B cell (primary cell): ENCODE data around the gene ACTR5. TPM values are rescaled to one million over a fixed set of nuclear protein-coding genes. Genes with fewer than 3 reads are reported as not detected.

Experiments used
- ATAC-seq: fragments of 200-7000 bp; cut with Tn5 transposase; one replicate; pipeline ENCODE4 v1.10.0; 2021; ENCODE audit warnings: low read depth, mild to moderate bottlenecking, moderate number of reproducible peaks, moderate library complexity
- CTCF ChIA-PET: fragments of 350-600 bp; sonication (Branson Sonifier 250); formaldehyde crosslinking; loops from one replicate; lab custom pipeline; 2021; ENCODE audit warnings: antibody characterized with exemption, inconsistent platforms; lab: Charles Lee
- POLR2A ChIA-PET: fragments of 350-600 bp; sonication (Branson Sonifier 250); formaldehyde crosslinking; loops from one replicate; lab custom pipeline; 2021; ENCODE audit warnings: antibody characterized with exemption; lab: Charles Lee
- DNase-seq: peaks from one replicate; pipeline ENCODE4 v3.0.0; 2013
- H2AFZ ChIP-seq: 2 replicates; pipeline ENCODE4 v1.6.1; 2012; ENCODE audit warnings: mild to moderate bottlenecking, low read depth, low read length; ENCODE audit not compliant: insufficient read depth, poor library complexity, severe bottlenecking
- H3K27ac ChIP-seq, 2 donors: 1 replicate in 1 of 2; 2 replicates in 1 of 2; pipeline ENCODE4 v1.5.1; 2012 to 2013; ENCODE audit warnings: low read length in 2 of 2, mild to moderate bottlenecking in 2 of 2, moderate library complexity in 1 of 2
- H3K27me3 ChIP-seq, 4 experiments: fragments of 200-600 bp in 1 of 4; sonication (generic) in 1 of 4; replicated peaks in 1 of 4; 1 replicate in 2 of 4; 2 replicates in 2 of 4; pipeline versions ENCODE4 v1.6.1 to v1.7.0; 2013 to 2016; ENCODE audit warnings: low read length in 3 of 4, mild to moderate bottlenecking in 2 of 4, mixed read lengths in 1 of 4, moderate library complexity in 1 of 4; ENCODE audit not compliant: insufficient read depth in 4 of 4, control insufficient read depth in 3 of 4; ENCODE audit errors: control extremely low read depth in 1 of 4
- H3K36me3 ChIP-seq, 2 experiments: replicated peaks in 1 of 2; 1 replicate in 1 of 2; 2 replicates in 1 of 2; pipeline versions ENCODE4 v1.6.1 to v1.7.1; 2013; ENCODE audit warnings: low read length in 1 of 2; ENCODE audit not compliant: insufficient read depth in 2 of 2, control insufficient read depth in 1 of 2; ENCODE audit errors: control extremely low read depth in 1 of 2, extremely low read depth in 1 of 2
- H3K4me1 ChIP-seq, 2 donors: fragments of 200-600 bp in 1 of 2; sonication (generic) in 1 of 2; 1 replicate in 1 of 2; 2 replicates in 1 of 2; pipeline versions ENCODE4 v1.5.1 to v1.6.1; 2013 to 2017; ENCODE audit warnings: low read length in 2 of 2; ENCODE audit not compliant: control insufficient read depth in 2 of 2, insufficient read depth in 2 of 2
- H3K4me2 ChIP-seq: replicated peaks from 2 replicates; pipeline ENCODE3; 2012; ENCODE audit warnings: mild to moderate bottlenecking, low read depth, low read length; ENCODE audit not compliant: poor library complexity, severe bottlenecking
- H3K4me3 ChIP-seq, 5 experiments: fragments of 200-600 bp in 1 of 5; sonication (generic) in 1 of 5; 1 replicate in 3 of 5; 2 replicates in 2 of 5; pipeline versions ENCODE4 v1.5.1 to v1.7.0; 2011 to 2016; ENCODE audit warnings: low read length in 4 of 5, mild to moderate bottlenecking in 4 of 5, low read depth in 2 of 5, control low read depth in 1 of 5, moderate library complexity in 1 of 5; ENCODE audit not compliant: insufficient read depth in 1 of 5; ENCODE audit errors: control extremely low read depth in 1 of 5, extremely low read depth in 1 of 5
- H3K79me2 ChIP-seq: fragments of 200-600 bp; sonication (generic); one replicate; pipeline ENCODE4 v1.6.0; 2016; ENCODE audit warnings: low read length; ENCODE audit not compliant: control insufficient read depth, insufficient read depth
- H3K9ac ChIP-seq: fragments of 200-600 bp; sonication (generic); 2 replicates; pipeline ENCODE4 v1.6.1; 2017; ENCODE audit warnings: mild to moderate bottlenecking, low read length, moderate library complexity
- H3K9me3 ChIP-seq, 3 donors: one replicate each; pipeline versions ENCODE4 v1.6.1 to v1.7.1; 2013; ENCODE audit warnings: low read length in 2 of 3; ENCODE audit not compliant: control insufficient read depth in 2 of 3, insufficient read depth in 1 of 3; ENCODE audit errors: control extremely low read depth in 1 of 3
- H4K20me1 ChIP-seq: 2 replicates; pipeline ENCODE4 v1.6.0; 2012; ENCODE audit warnings: mild to moderate bottlenecking, low read length; ENCODE audit not compliant: insufficient read depth, control insufficient read depth, poor library complexity, severe bottlenecking
- H3K27ac Mint-ChIP-seq: one replicate; pipeline ENCODE4 v1.8.0; 2021; ENCODE audit warnings: mixed read lengths
- H3K27me3 Mint-ChIP-seq: one replicate; pipeline ENCODE4 v1.8.0; 2021; ENCODE audit warnings: mixed read lengths
- H3K4me1 Mint-ChIP-seq: one replicate; pipeline ENCODE4 v1.8.0; 2021; ENCODE audit warnings: mixed read lengths
- H3K4me3 Mint-ChIP-seq: one replicate; pipeline ENCODE4 v1.8.0; 2021; ENCODE audit warnings: mixed read lengths
- H3K9me3 Mint-ChIP-seq: one replicate; pipeline ENCODE4 v1.8.0; 2022; ENCODE audit warnings: mixed read lengths; ENCODE audit not compliant: insufficient read depth
- CTCF ChIP-seq: fragments of 200-600 bp; IDR thresholded peaks from one replicate; pipeline ENCODE4 v1.8.0; 2022; ENCODE audit warnings: antibody characterized with exemption, mild to moderate bottlenecking
- EZH2 ChIP-seq: IDR thresholded peaks from 2 replicates; pipeline ENCODE4 v1.6.1; 2012; ENCODE audit warnings: borderline replicate concordance, low read depth, mild to moderate bottlenecking, moderate library complexity, low read length; ENCODE audit not compliant: insufficient read depth, poor library complexity, severe bottlenecking
- WGBS: methylation state at CpG from one replicate; pipeline ENCODE4 v1.1.5; 2013; ENCODE audit warnings: missing lambda C conversion rate; ENCODE audit not compliant: insufficient coverage; 5-methylcytosine and 5-hydroxymethylcytosine counted together
- intact Hi-C: fragments of 100-400 bp; cut with micrococcal nuclease; formaldehyde crosslinking; loops from one replicate; pipeline ENCODE4 v1.10.0; 2022
- polyA plus RNA-seq: library from polyadenylated mRNA; depleted of rRNA; stranded (reverse); fragments of >200 nt; gene quantifications from 2 replicates; pipeline ENCODE4 v1.2.3, GENCODE V29; 2012
- total RNA-seq, 2 donors: library from RNA; stranded (reverse); fragments of 120-200 nt in 1 of 2; gene quantifications; 1 replicate in 1 of 2; 2 replicates in 1 of 2; pipeline versions ENCODE4 v1.2.3 to v1.2.4, GENCODE V29; 2013 to 2022

The ACTR5 gene
- total and polyA plus RNA-seq, 2 donors (not counting 1 experiment from before 2014, with no cell fraction given) = 15.4 to 18.0 TPM

GRCh38 chr20:38805502-38805957 lies 57.3 kb downstream of the ACTR5 start, which contains the start of gene PPP1R16B:
PPP1R16B (plus strand) TSS chr20:38805697; CDS start chr20:38835926, 30,229 bp downstream.
- DNase-seq = peak; percentile 85
- Histone ChIP-seq H4K20me1 (peaks cover 53% of the 10 kb centered on the region), H3K9ac (peak within 1 kb of the TSS; percentile 98), H3K4me3 (peak within 1 kb of the TSS; percentile 17 to 99 (median 95)), H3K4me2 (peak within 1 kb of the TSS; percentile 93), H3K4me1 (peaks cover 49 to 55% of the 10 kb centered on the region in 2 donors), H3K9me3 (no peaks in the 10 kb centered on the region), H3K36me3 (peaks cover 0 to 21% of the 10 kb centered on the region in 2 experiments), H3K27me3 (no peaks in the 10 kb centered on the region), H2AFZ (peak within 1 kb of the TSS; percentile 14), H3K27ac (peak within 1 kb of the TSS; percentile 99), H3K79me2 (peaks cover 54% of the 10 kb centered on the region)
- intact Hi-C loops = loop anchor here (1.0 to 2.0 kb wide), 5 partner anchors 15 to 88 kb away; partner anchors contain the start of gene ACTR5
- POLR2A ChIA-PET = interaction anchor here (0.7 to 4.9 kb wide), 16 partner anchors 8 to 157 kb away, joined by 3 to 64 read pairs (median 7); partner anchors contain the start of genes ACTR5 and DHX35
- peak within 1 kb of the TSS; percentile 96 for H3K27ac Mint-ChIP-seq
- ATAC-seq = peak; percentile 75
- under 1% methylated on average over 38 of the region's 40 CpGs for WGBS
- no peaks in the 10 kb centered on the region for H3K27me3 Mint-ChIP-seq
- no peak for TF ChIP-seq EZH2
- H3K4me3 Mint-ChIP-seq = peak within 1 kb of the TSS; percentile 95
- peaks cover 53% of the 10 kb centered on the region for H3K4me1 Mint-ChIP-seq
- CTCF ChIA-PET = interaction anchor here (0.5 to 6.4 kb wide), 21 partner anchors 11 to 119 kb away, joined by 3 to 141 read pairs (median 5); partner anchors contain the start of gene ACTR5
- H3K9me3 Mint-ChIP-seq = no peaks in the 10 kb centered on the region

GRCh38 chr20:38805958-38806854 lies 57.9 kb downstream of the ACTR5 start:
- under 1% methylated on average over 70 of the region's 81 CpGs for WGBS
- Histone ChIP-seq H4K20me1 (peaks cover 56% of the 10 kb centered on the region), H3K4me3 (peak overlapping the region; percentile 17 to 99 (median 95)), H3K4me2 (peak overlapping the region; percentile 93), H3K27ac (peak overlapping the region; percentile 99), H2AFZ (peak overlapping the region; percentile 14), H3K27me3 (no peaks in the 10 kb centered on the region), H3K9me3 (no peaks in the 10 kb centered on the region), H3K9ac (peak overlapping the region; percentile 98), H3K79me2 (peaks cover 60% of the 10 kb centered on the region), H3K4me1 (peaks cover 56 to 62% of the 10 kb centered on the region in 2 donors), H3K36me3 (peaks cover 0 to 28% of the 10 kb centered on the region in 2 experiments)
- ATAC-seq (peak; percentile 13), DNase-seq (peak; percentile 72)
- peak overlapping the region; percentile 95 for H3K4me3 Mint-ChIP-seq
- TF ChIP-seq EZH2 = no peak
- peak; percentile 31 for TF ChIP-seq CTCF
- peak overlapping the region; percentile 96 for H3K27ac Mint-ChIP-seq
- ChIA-PET POLR2A (interaction anchor here (0.7 to 4.9 kb wide), 20 partner anchors 12 to 156 kb away, joined by 3 to 64 read pairs (median 6); partner anchors contain the start of genes ACTR5 and DHX35), CTCF (interaction anchor here (0.5 to 6.4 kb wide), 27 partner anchors 10 to 118 kb away, joined by 3 to 141 read pairs (median 5); no protein-coding TSS in a partner anchor)
- intact Hi-C loops = loop anchor here (1.0 to 2.0 kb wide), 7 partner anchors 15 to 156 kb away; partner anchors contain the start of genes ACTR5, DHX35 and FAM83D
- H3K9me3 Mint-ChIP-seq = no peaks in the 10 kb centered on the region
- H3K27me3 Mint-ChIP-seq = no peaks in the 10 kb centered on the region
- H3K4me1 Mint-ChIP-seq = peaks cover 59% of the 10 kb centered on the region
